ENCODE data around the gene TMCO4.

DNA sequence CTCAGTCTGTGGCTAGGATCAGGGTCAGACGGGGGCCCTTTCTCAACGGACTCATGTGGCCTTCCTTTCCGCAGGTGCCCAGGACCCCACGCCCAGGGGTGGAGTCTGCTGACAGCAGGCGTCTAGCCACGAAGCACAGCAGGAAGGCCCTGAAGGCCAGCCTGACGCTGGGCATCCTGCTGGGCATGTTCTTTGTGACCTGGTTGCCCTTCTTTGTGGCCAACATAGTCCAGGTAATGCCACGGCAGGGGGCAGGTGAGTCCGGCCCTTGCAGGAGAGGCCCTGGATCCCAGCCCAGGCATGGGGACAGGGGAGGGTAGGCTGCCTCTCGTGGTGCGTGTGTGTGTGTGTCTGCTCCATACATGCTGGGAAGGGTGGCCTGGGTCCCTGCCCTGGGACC, 121.2 kb downstream of the TMCO4 start:
- TF ChIP-seq, protein P1, sequence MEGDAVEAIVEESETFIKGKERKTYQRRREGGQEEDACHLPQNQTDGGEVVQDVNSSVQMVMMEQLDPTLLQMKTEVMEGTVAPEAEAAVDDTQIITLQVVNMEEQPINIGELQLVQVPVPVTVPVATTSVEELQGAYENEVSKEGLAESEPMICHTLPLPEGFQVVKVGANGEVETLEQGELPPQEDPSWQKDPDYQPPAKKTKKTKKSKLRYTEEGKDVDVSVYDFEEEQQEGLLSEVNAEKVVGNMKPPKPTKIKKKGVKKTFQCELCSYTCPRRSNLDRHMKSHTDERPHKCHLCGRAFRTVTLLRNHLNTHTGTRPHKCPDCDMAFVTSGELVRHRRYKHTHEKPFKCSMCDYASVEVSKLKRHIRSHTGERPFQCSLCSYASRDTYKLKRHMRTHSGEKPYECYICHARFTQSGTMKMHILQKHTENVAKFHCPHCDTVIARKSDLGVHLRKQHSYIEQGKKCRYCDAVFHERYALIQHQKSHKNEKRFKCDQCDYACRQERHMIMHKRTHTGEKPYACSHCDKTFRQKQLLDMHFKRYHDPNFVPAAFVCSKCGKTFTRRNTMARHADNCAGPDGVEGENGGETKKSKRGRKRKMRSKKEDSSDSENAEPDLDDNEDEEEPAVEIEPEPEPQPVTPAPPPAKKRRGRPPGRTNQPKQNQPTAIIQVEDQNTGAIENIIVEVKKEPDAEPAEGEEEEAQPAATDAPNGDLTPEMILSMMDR (IDR thresholded peaks at IDR 0.05), result no peak
- no peak for TF ChIP-seq POLR2A (IDR thresholded peaks at IDR 0.05)

Measured in right lobe of liver (tissue), 4 donors.